Lung (tissue), 12 donors: ENCODE results near the gene KRTAP4-4. TPM values are rescaled to one million over a fixed set of nuclear protein-coding genes. Genes with fewer than 3 reads are reported as not detected.

ENCODE experiments used
- ATAC-seq: fragments of 200-7000 bp; cut with Tn5 transposase; one replicate; pipeline ENCODE4 v1.9.1; 2020; ENCODE audit warnings: moderate number of reproducible peaks; ENCODE audit not compliant: insufficient read depth, low FRiP score
- DNase-seq, 3 donors: peaks; one replicate each; pipeline ENCODE4 v3.0.0-alpha.2; 2013 to 2017
- H3K27ac ChIP-seq, 2 donors: one replicate each; pipeline ENCODE4 v1.5.1; 2013; ENCODE audit warnings: mild to moderate bottlenecking in 2 of 2, moderate library complexity in 2 of 2, control low read depth in 1 of 2, inconsistent platforms in 1 of 2, low read depth in 1 of 2, low read length in 1 of 2
- H3K27me3 ChIP-seq, 3 donors: one replicate each; pipeline ENCODE4 v1.5.1; 2013; ENCODE audit warnings: low read length in 2 of 3; ENCODE audit not compliant: control insufficient read depth in 3 of 3, insufficient read depth in 3 of 3
- H3K36me3 ChIP-seq, 4 donors: one replicate each; pipeline ENCODE4 v1.5.1; 2013; ENCODE audit warnings: low read length in 4 of 4, mild to moderate bottlenecking in 1 of 4, moderate library complexity in 1 of 4; ENCODE audit not compliant: control insufficient read depth in 4 of 4, insufficient read depth in 4 of 4
- H3K4me1 ChIP-seq, 5 donors: one replicate each; pipeline ENCODE4 v1.5.1; 2013; ENCODE audit warnings: low read length in 5 of 5, mild to moderate bottlenecking in 2 of 5, moderate library complexity in 1 of 5; ENCODE audit not compliant: control insufficient read depth in 5 of 5, insufficient read depth in 5 of 5
- H3K4me3 ChIP-seq: one replicate; pipeline ENCODE4 v1.5.1; 2013; ENCODE audit warnings: mild to moderate bottlenecking, control low read depth, moderate library complexity
- H3K9ac ChIP-seq, 2 donors: one replicate each; pipeline ENCODE4 v1.5.1; 2013; ENCODE audit warnings: low read length in 2 of 2, control low read depth in 1 of 2; ENCODE audit not compliant: insufficient read depth in 1 of 2
- H3K9me3 ChIP-seq, 4 donors: one replicate each; pipeline ENCODE4 v1.5.1; 2013; ENCODE audit warnings: low read length in 3 of 4, mild to moderate bottlenecking in 1 of 4, moderate library complexity in 1 of 4; ENCODE audit not compliant: control insufficient read depth in 4 of 4, insufficient read depth in 3 of 4
- WGBS, 2 donors: extraction: QIAGEN DNeasy Blood & Tissue Kit; methylation state at CpG; one replicate each; pipeline ENCODE4 v1.1.7; 2013; 5-methylcytosine and 5-hydroxymethylcytosine counted together
- polyA plus RNA-seq, 2 donors: library from polyadenylated mRNA; stranded (reverse); fragments of 200-250 nt; gene quantifications; one replicate each; pipeline ENCODE4 v1.2.1, GENCODE V29; 2013
- total RNA-seq, 2 donors: library from RNA; depleted of rRNA in 1 of 2; stranded (reverse); fragments of >200 nt in 1 of 2; gene quantifications; one replicate each; pipeline ENCODE4 v1.2.1, GENCODE V29; 2014 to 2021
- TF ChIP-seq, protein P1 (sequence below): IDR thresholded peaks from 2 replicates; pipeline ENCODE4 v1.5.1; 2012; ENCODE audit warnings: mild to moderate bottlenecking; ENCODE audit errors: control extremely low read depth, extremely low read depth
- donor health status: control.
- donor health status: control.
- donor health status: Bipolar disorder and iron deficiency.
- donor health status: healthy.
- donor health status: DM: yes; HTN: yes; CAD: no.

KRTAP4-4 gene
- total and polyA plus RNA-seq, 4 donors, result not detected

DNA sequence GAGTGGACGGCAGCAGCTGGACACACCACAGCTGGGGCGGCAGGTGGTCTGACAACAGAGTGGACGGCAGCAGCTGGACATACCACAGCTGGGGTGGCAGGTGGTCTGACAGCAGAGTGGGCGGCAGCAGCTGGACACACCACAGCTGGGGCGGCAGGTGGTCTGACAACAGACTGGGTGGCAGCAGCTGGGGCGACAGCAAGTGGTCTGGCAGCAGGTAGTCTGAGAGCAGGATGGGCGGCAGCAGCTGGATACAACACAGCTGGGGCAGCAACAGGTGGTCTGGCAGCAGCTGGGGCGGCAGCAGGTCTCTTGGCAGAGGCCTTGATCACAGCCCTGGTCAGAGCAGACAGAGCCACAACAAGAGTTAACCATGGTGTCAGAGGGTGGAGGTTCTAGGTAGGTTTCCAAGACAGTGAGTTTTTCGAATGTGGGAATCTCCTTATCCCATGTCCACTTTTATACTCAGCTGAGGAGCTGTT lies 24.0 kb upstream of the KRTAP4-4 start, which contains the start of gene KRTAP4-1:
Gene KRTAP4-1, minus strand, starts transcription at position 432 of the 482 bp plus-strand sequence. Its CDS starts 57 bp downstream, at position 375.
- Histone ChIP-seq H3K27ac (no peak within 1 kb of the TSS), H3K4me1 (no peaks in the 10 kb centered on the region), H3K27me3 (no peaks in the 10 kb centered on the region), H3K4me3 (no peak within 1 kb of the TSS), H3K9me3 (peaks cover 0 to 5% (median 0%) of the 10 kb centered on the region in 4 donors), H3K36me3 (no peaks in the 10 kb centered on the region), H3K9ac (no peak within 1 kb of the TSS)
- DNase-seq, result no peak
- 75% methylated on average over 9 of the region's 9 CpGs for WGBS, 2 donors
- ATAC-seq, result no peak
- TF ChIP-seq, protein P1, sequence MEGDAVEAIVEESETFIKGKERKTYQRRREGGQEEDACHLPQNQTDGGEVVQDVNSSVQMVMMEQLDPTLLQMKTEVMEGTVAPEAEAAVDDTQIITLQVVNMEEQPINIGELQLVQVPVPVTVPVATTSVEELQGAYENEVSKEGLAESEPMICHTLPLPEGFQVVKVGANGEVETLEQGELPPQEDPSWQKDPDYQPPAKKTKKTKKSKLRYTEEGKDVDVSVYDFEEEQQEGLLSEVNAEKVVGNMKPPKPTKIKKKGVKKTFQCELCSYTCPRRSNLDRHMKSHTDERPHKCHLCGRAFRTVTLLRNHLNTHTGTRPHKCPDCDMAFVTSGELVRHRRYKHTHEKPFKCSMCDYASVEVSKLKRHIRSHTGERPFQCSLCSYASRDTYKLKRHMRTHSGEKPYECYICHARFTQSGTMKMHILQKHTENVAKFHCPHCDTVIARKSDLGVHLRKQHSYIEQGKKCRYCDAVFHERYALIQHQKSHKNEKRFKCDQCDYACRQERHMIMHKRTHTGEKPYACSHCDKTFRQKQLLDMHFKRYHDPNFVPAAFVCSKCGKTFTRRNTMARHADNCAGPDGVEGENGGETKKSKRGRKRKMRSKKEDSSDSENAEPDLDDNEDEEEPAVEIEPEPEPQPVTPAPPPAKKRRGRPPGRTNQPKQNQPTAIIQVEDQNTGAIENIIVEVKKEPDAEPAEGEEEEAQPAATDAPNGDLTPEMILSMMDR, result no peak

DNA sequence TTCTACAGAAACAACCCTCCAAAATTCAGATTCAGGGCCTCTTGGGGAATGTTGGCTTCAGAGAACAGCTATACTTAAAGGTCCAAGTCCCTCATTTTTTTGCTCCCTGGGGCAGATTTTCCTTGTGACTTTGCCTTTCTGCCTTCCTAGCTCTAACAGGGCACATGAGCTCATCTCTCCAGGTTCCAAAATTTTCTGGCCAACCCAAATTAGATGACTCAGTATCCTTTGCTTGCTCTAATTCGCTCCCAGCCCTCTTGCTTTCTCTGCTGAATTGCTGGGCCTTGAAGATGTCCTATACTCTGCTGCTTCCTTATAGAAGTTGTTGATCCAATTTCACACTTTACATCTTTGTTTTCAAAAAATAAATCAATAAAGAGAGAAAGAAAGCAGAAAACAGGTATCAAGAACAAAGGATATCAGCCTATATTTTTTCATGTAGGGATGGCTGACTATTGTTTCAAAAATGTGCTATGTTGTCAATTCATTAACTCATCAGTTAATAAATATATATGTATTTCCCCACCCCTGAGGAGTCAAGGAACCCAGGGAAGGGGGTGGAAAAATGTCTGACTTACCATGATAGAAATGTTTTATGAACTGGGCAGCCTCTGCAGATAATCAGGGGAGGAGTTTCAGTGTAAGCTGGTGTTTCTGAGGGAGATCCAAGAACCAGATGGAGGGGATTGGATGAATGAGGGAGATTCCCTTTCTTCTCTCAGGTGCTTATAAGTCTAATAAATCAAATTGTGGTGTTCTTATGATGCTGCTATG lies 18.5 kb upstream of the KRTAP4-4 start:
- H3K9ac ChIP-seq, result no peak overlapping the region
- TF ChIP-seq, protein P1, result no peak
- DNase-seq (no peak), ATAC-seq (no peak)
- H3K27me3 ChIP-seq, result no peaks in the 10 kb centered on the region
- H3K4me1 ChIP-seq, result no peaks in the 10 kb centered on the region
- no peak overlapping the region for H3K4me3 ChIP-seq
- H3K27ac ChIP-seq, result no peak overlapping the region
- 91 to 97% methylated on average over 1 of the region's 1 CpG for WGBS, 2 donors
- no peaks in the 10 kb centered on the region for H3K36me3 ChIP-seq
- H3K9me3 ChIP-seq, result peaks cover 0 to 3% (median 0%) of the 10 kb centered on the region in 4 donors

DNA sequence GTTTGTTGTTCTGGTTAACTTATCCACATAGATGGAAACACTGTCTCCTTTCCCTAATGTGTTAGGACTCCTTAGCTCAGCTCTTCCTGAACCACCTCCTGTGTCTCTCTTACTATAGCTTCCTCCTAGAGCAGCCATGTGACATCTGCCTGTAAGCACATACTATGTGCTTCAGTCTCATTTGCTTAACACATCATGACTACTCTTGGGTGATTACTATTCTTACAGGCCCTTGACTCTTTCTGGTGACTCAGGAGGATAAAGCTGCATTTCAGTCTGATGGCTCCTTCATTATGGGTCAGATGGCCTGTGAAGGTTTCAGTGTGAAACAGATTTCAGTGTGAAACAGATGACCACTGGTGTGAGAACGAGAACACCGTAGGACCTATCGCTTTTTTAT lies 17.8 kb upstream of the KRTAP4-4 start:
- WGBS, 2 donors, result 93 to 96% methylated on average over 3 of the region's 3 CpGs
- Histone ChIP-seq H3K9ac (no peak overlapping the region), H3K4me3 (no peak overlapping the region), H3K9me3 (peaks cover 0 to 3% (median 0%) of the 10 kb centered on the region in 4 donors), H3K36me3 (no peaks in the 10 kb centered on the region), H3K4me1 (no peaks in the 10 kb centered on the region), H3K27me3 (no peaks in the 10 kb centered on the region), H3K27ac (no peak overlapping the region)
- TF ChIP-seq, protein P1, result no peak
- ATAC-seq (no peak), DNase-seq (no peak)
